Adrenal gland (tissue), 12 donors: ENCODE data around the gene RALGAPA2. TPM values are rescaled to one million over a fixed set of nuclear protein-coding genes. Genes with fewer than 3 reads are reported as not detected.
A peak's percentile ranks its signal among the peaks of the same experiment; 100 is the strongest.

Source experiments
- DNase-seq, 7 donors: peaks; one replicate each; pipeline ENCODE4 v3.0.0-alpha.2; 2019 to 2020
- H3K27ac ChIP-seq, 5 donors: fragments of 200-600 bp; sonication (generic) in 4 of 5; 1 replicate in 3 of 5; 2 replicates in 2 of 5; pipeline versions ENCODE4 v1.5.1 to v1.8.0; 2016 to 2020; ENCODE audit warnings: mild to moderate bottlenecking in 1 of 5
- H3K27me3 ChIP-seq: fragments of 200-600 bp; 2 replicates; pipeline ENCODE4 v1.8.0; 2021
- H3K36me3 ChIP-seq, 2 donors: fragments of 200-600 bp; replicated peaks in 1 of 2; 1 replicate in 1 of 2; 2 replicates in 1 of 2; pipeline versions ENCODE4 v1.5.1 to v1.8.0; 2018 to 2022
- H3K4me1 ChIP-seq, 2 donors: fragments of 200-600 bp; replicated peaks in 1 of 2; 1 replicate in 1 of 2; 2 replicates in 1 of 2; pipeline versions ENCODE4 v1.5.1 to v1.8.0; 2018 to 2021
- H3K4me3 ChIP-seq, 4 donors: fragments of 200-600 bp; sonication (generic) in 3 of 4; one replicate each; pipeline ENCODE4 v1.5.1; 2016 to 2018
- H3K9me3 ChIP-seq, 3 donors: fragments of 200-600 bp; sonication (generic) in 1 of 3; replicated peaks in 1 of 3; 1 replicate in 2 of 3; 2 replicates in 1 of 3; pipeline versions ENCODE4 v1.5.1 to v1.8.0; 2016 to 2021
- POLR2A ChIP-seq, 2 donors: fragments of 450-650 bp; IDR thresholded peaks; one replicate each; pipeline ENCODE4 v1.6.1; 2017; ENCODE audit warnings: antibody characterized with exemption in 2 of 2, mild to moderate bottlenecking in 2 of 2, moderate library complexity in 1 of 2
- WGBS, 4 donors: extraction: QIAGEN DNeasy Blood & Tissue Kit in 2 of 4; methylation state at CpG; one replicate each; pipeline versions ENCODE4 v1.1.5 to v1.1.7; 2013 to 2017; 5-methylcytosine and 5-hydroxymethylcytosine counted together
- intact Hi-C, 2 donors: fragments of 100-400 bp; cut with DNase I; formaldehyde crosslinking; loops; one replicate each; pipeline versions ENCODE4 v1.14.1 to v1.15.0; 2022 to 2023
- polyA plus RNA-seq, 3 donors: library from polyadenylated mRNA; stranded (reverse); fragments of 200-250 nt in 2 of 3; fragments of 350-450 nt in 1 of 3; fragmentation: Illumina TruSeq in 1 of 3; extraction: RNeasy Lipid Tissue Mini Kit (QIAGEN cat#74804) in 1 of 3; gene quantifications; one replicate each; pipeline ENCODE4 v1.2.3, GENCODE V29; 2013 to 2014
- total RNA-seq, 9 donors: library from RNA; depleted of rRNA in 4 of 9; stranded (reverse); fragments of >200 nt in 4 of 9; fragments of 120-200 nt in 1 of 9; fragmentation: NEBNext Ultra II Directional in 1 of 9; extraction: Animal tissue kit (Norgen Biotek cat#: 25700) in 1 of 9; gene quantifications; one replicate each; pipeline versions ENCODE4 v1.1.0 to v1.2.4, GENCODE V29; 2013 to 2023
- TF ChIP-seq, protein P1 (sequence below), 6 experiments: fragments of 450-650 bp in 4 of 6; fragments of 200-600 bp in 2 of 6; sonication (generic) in 1 of 6; IDR thresholded peaks; 1 replicate in 5 of 6; 2 replicates in 1 of 6; pipeline versions ENCODE4 v1.5.1 to v1.8.0; 2016 to 2021; ENCODE audit warnings: antibody characterized with exemption in 6 of 6, mild to moderate bottlenecking in 2 of 6, moderate library complexity in 1 of 6
- donor health status: healthy with polysubstance abuse.
- donor health status: Bipolar disorder and iron deficiency.
- donor health status: DM: yes; HTN: yes; CAD: no.
- donor health status: DM: no; HTN: no; CAD: no.
- donor health status: DM: no; HTN: no; CAD: no.
- donor health status: DM: yes; HTN: yes; CAD: no.

Gene RALGAPA2
- total and polyA plus RNA-seq, 12 donors = 3.7 to 39.6 (median 20.7) TPM

- Histone ChIP-seq H3K4me1 (no peaks in the 10 kb centered on the region), H3K27ac (no peak overlapping the region), H3K4me3 (no peak overlapping the region), H3K9me3 (no peaks in the 10 kb centered on the region), H3K27me3 (no peaks in the 10 kb centered on the region), H3K36me3 (no peaks in the 10 kb centered on the region)
- intact Hi-C loops = no loop called here
- WGBS, 4 donors = 86 to 89% (median 87%) methylated on average over 3 of the region's 3 CpGs
- DNase-seq = no peak
- TF ChIP-seq POLR2A (IDR thresholded peaks at IDR 0.05) = no peak
- TF ChIP-seq, protein P1, sequence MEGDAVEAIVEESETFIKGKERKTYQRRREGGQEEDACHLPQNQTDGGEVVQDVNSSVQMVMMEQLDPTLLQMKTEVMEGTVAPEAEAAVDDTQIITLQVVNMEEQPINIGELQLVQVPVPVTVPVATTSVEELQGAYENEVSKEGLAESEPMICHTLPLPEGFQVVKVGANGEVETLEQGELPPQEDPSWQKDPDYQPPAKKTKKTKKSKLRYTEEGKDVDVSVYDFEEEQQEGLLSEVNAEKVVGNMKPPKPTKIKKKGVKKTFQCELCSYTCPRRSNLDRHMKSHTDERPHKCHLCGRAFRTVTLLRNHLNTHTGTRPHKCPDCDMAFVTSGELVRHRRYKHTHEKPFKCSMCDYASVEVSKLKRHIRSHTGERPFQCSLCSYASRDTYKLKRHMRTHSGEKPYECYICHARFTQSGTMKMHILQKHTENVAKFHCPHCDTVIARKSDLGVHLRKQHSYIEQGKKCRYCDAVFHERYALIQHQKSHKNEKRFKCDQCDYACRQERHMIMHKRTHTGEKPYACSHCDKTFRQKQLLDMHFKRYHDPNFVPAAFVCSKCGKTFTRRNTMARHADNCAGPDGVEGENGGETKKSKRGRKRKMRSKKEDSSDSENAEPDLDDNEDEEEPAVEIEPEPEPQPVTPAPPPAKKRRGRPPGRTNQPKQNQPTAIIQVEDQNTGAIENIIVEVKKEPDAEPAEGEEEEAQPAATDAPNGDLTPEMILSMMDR (IDR thresholded peaks at IDR 0.05) = no peak
Measured at GRCh38 chr20:20677186-20677585, 35.3 kb downstream of the RALGAPA2 start.

DNA sequence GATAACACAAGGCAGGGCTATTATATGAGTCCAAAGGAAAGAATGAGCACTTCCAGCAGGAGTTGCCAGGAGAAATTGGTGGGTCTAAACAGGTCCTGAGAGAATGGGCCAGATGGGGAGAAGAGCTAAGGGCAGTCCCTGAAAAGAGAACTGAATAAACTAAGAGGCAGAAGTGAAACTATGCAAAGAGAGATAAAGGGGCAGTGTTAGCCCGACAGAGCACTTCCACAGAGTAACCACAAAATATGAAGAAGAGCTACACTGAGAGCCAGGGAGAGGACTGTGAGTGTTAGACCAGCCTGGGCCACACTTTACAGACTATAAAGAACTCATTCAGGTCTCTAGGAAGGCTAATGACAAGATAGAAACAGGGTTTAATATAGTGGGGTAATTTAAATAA is 43.8 kb downstream of the RALGAPA2 start:
- TF ChIP-seq, protein P1 (IDR thresholded peaks at IDR 0.05) = no peak
- no peak for TF ChIP-seq POLR2A (IDR thresholded peaks at IDR 0.05)
- intact Hi-C loops = no loop called here
- WGBS, 4 donors = 50 to 64% (median 52%) methylated on average over 1 of the region's 1 CpG
- DNase-seq = no peak
- Histone ChIP-seq H3K36me3 (no peaks in the 10 kb centered on the region), H3K9me3 (no peaks in the 10 kb centered on the region), H3K27me3 (no peaks in the 10 kb centered on the region), H3K4me3 (no peak overlapping the region), H3K4me1 (peaks cover 0 to 9% of the 10 kb centered on the region in 2 donors), H3K27ac (no peak overlapping the region)

GRCh38 chr20:20666359-20666758 is 46.1 kb downstream of the RALGAPA2 start:
- intact Hi-C loops = no loop called here
- no peak for TF ChIP-seq POLR2A (IDR thresholded peaks at IDR 0.05)
- TF ChIP-seq, protein P1 (IDR thresholded peaks at IDR 0.05) = no peak
- Histone ChIP-seq H3K36me3 (no peaks in the 10 kb centered on the region), H3K27me3 (no peaks in the 10 kb centered on the region), H3K4me3 (no peak overlapping the region), H3K9me3 (no peaks in the 10 kb centered on the region), H3K4me1 (peaks cover 0 to 9% of the 10 kb centered on the region in 2 donors), H3K27ac (no peak overlapping the region)
- 40 to 48% (median 44%) methylated on average over 5 of the region's 5 CpGs for whole genome bisulfite sequencing, 4 donors
- no peak for DNase-seq

- no peaks in the 10 kb centered on the region for H3K36me3 ChIP-seq
- TF ChIP-seq, protein P1 (IDR thresholded peaks at IDR 0.05) = no peak
- TF ChIP-seq POLR2A (IDR thresholded peaks at IDR 0.05) = no peak
- peak overlapping the region in 1 of 5 donors; percentile 21 for H3K27ac ChIP-seq
- DNase-seq = no peak
- WGBS, 4 donors = 65 to 76% (median 70%) methylated on average over 3 of the region's 3 CpGs
- H3K4me3 ChIP-seq = no peak overlapping the region
- no peaks in the 10 kb centered on the region for H3K27me3 ChIP-seq
- peaks cover 0 to 9% of the 10 kb centered on the region in 2 donors for H3K4me1 ChIP-seq
- intact Hi-C loops = loop anchor here in 1 of 2 donors (2.0 kb wide), 1 partner anchor 161 kb away; no protein-coding TSS in a partner anchor
- no peaks in the 10 kb centered on the region for H3K9me3 ChIP-seq
Measured at GRCh38 chr20:20665606-20666332, 46.7 kb downstream of the RALGAPA2 start.
